Measurements from ENCODE around the gene WWOX.

The WWOX gene

DNA sequence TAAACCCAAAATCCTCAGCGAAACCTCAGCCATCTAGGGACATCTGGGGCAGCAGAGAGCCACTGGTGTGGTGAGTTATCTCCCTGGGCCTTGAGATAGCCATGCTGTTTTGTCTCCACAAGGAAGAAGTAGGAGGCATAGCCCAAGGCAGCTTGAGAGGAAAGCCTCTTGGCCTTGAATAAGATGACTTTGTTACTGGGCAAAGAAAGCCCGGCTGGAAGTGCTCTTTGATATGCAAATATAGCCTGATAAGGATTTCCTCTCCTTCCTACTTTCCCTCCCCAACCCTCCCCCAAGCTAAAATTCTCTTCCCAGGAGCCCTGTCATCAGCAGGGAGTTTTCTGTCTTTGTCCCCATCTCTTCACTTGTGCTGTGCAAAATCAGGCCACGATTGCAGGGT is 806.7 kb downstream of the WWOX start:
- DNase-seq (ENCODE audit: low spot score) = no peak

DNA sequence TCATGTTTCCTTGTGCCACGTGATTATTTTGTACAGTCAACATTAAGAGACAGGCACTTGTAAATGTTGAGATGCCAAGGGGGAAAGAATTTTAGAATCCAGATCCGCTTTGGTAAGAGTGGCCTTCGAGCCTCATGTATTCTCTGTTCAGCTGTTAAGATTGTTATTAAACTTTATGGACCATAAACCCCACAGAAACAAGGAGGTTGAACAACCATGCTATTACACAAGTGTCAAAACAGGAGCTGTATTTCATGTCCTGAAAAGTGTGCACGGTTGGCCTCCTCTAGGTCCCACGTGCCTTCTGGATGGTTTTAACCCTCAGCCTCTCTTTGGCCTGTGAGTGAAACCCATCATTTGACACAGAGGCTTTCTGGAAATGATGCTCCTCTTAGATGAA is 809.8 kb downstream of the WWOX start:
- DNase-seq (ENCODE audit: low spot score) = no peak

DNA sequence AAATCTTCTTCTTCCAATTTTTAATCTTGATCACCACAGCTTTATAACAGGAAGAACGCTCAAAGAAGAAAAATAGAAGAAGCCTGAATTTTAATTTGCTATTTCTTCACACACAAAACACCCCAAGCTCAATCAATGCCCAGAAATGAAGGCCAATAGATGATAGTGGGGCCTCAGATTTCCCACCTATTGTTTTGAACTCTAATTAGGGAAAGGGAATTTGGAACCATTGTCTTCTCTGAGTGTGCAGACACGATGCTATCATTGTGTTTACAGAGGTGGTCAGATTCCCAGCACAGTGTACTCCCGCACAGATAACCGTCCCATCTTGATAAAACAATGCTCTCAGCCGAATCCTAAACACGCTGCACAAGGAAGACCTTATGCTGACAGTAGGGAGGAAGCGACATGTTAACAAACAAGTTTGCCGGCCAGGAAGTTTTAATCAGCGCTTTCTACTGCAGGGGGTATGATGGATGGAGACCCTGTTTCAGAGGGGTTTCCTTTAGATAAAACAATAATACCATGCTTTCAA is 816.4 kb downstream of the WWOX start:
- DNase-seq (ENCODE audit: low spot score) = no peak

DNA sequence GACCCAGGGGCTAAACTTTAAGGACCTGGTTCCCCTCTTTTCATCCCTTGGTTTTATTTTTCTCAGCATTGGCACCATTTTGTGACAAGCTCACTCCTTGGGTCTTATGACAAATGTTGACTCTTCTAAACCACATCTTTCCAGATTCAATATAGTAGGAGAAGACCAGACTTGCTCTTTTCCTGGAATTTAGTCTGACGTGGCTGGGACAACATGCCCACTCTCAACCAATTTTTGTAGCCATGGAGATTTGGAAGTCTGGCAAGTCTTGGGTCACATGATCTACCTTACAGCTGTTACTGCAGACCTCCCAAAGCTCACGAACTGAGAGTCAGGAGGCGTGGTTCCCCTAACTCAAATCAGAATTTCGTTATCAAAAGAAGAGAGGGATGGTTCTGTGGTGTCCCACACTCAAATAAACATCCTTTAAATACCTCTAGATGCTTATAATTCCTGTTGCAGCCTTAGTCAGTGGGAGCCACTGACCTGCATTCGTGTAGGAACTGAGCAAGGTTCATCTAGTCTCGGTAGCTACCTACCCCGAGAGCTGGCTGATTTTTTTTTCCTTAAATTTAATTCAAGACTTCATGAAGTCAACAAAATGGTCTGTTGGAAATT is 817.6 kb downstream of the WWOX start:
- DNase-seq (ENCODE audit: low spot score) = no peak

DNA sequence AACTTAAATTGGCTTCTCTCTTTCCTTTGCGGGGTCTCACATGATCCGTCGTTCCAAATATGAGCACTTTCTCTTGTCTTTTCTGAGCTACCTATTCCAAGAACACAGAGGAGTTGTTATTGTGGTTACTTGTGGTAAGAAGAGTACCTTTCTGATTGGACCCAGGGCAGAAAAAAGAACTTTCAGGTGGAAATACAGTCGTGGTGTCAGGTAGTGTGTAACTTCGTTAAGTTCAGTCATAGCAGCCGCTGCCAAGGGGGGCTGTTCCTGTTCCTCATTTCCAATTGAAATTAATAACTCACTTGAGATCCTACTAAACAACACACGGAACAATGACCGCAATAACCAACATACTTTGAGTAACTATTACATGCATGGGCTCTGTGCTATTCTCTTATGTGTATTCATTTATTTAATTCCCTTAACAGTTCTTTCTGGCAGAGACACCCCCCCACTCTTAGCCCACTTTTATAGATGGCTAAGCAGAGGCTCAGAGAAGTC is 819.4 kb downstream of the WWOX start:
- no peak for DNase-seq (ENCODE audit: low spot score)

DNA sequence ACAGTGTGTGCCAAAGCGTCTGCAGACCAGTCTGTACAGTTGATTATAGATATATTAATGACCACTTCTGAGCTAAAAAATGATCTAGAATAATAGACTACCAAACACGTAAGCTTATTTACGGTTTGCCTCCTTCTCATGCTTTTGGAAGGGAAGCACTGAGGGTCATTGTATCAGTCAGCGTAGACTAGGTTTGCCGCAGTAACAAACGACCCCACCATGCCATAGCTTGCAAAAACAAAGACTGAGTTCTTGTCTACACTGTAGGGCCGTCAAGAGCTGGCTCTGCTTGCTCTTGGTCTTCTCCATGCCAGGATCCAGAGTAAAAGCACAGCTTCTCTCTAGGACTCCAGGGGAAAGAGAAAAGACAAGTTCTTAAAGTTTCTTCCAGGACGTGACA is 820.4 kb downstream of the WWOX start:
- no peak for DNase-seq (ENCODE audit: low spot score)

DNA sequence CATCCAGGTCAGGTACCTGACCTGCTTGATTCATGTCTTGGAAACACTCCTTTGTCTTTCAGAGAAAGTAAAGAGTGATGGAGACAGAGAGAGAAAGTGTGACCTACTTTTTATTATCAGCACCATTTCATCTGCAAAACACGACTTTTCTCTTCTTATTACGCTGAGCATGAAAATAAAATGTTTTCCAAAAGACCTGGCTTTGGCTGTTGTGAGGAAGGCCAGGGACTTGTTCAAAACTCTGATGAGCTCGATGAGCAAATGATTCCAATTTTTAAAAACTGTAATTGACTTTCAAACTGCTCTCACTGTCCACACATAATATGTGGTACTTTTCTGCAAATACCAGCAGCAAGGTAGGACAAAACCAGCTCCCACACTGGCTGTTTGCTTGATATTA is 821.2 kb downstream of the WWOX start:
- no peak for DNase-seq (ENCODE audit: low spot score)

DNA sequence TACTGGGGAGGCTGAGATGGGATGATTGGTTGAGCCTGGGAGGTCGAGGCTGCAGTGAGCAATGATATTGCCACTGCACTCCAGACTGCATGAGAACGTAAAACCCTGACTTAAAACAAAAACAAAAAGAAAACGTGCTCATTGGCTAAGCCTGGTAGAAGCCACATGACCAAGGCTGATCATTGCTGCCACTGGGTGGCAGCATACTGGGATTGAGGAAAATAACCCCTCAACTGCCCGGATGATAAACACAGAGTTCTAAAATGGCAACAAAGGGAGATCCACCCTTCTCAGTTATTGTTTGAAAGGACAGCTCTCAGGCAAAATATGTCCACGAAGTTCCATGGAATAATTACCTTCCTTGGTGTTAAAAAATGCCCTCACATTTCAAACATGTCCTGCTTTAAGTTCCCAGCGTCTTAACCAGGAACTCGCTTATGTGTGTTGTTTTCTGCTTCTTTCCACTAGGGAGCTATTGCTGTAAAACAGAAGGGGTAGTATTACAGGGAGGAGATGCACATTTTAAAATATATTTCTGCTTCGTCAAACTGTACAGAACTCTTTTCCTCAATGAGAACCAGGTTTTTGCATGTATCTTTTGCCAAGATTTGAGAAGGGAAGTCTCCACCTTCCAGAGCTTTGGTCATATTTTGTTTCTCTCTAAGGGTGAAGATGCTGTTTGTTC is 825.8 kb downstream of the WWOX start:
- no peak for DNase-seq (ENCODE audit: low spot score)

DNA sequence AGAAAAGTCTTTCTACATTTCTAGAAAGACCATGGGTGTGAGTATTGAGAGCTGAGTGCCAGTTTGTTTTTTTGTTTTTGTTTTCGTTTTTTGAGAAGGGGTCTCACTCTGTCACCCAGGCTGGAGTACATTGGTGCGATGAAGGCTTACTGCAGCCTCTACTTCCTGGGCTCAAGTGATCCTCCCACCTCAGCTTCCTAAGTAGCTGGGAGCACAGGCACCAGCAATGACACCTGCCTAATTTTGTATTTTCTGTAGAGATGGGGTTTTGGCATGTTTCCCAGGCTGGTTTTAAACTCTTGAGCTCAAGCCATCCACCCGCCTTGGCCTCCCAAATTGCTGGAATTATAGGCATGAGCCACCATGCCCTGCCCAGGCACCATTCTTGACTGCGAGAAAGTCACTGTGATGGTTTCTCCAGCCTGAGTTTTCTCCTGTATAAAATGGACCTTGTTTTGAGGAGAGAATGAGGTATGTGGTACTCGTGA is 827.3 kb downstream of the WWOX start:
- DNase-seq (ENCODE audit: low spot score) = no peak

DNA sequence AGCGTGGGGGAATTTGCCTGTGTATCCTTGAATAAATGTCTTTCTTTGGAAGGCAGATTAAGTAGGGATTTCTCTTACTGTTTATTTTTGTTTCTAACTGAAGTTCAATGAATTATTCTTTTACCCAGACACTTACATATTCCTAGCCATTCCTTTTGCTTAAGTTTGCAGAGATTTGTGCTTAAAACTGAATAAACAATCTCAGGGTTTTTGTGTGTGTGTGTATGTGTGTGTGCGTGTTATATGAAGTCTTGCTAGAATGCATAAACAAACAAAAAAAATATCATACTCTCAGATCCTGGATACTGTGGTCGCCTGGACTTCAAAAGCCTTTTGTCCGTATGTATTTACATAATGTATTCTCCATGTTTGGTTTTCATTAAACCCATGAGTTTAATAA is 828.3 kb downstream of the WWOX start:
- DNase-seq (ENCODE audit: low spot score) = no peak

DNA sequence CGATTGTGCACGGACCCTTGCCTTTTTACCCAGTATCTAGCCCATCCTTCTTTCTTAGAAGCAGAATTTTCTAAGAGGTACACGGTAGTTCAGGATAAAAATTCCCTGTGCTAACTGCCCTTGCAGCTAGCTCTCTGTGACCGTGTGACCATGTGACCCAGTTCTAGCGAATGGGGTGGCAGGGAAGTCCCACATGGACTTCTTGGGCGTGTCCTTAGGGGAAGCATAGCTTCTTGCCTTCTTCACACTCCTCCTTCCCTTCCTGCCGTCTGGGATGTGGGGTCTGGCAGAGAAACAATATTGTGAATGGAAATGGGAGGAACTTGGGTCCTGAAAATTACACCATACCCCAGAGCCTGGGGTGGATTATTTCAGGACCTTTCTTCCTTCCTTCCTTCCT is 830.4 kb downstream of the WWOX start:
- DNase-seq (ENCODE audit: low spot score) = no peak

DNA sequence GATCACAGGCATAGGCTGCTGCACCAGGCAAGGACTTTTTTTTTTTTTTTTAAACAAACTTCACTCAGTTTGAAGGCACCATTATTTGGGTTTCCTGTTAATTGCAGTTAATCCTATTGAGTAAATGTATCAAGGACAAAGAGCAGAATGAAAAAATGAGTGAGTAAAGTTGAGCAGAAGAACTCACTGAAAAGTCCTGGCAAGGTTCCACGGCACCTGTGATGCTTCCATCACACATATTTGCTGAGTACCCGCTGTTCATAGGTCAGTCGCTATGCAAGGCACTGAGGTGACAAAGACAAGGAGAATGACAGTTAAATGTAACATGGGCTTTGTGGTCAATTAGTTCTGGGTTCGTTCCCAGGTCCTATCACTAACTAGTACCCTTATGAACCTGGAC is 831.1 kb downstream of the WWOX start:
- DNase-seq (ENCODE audit: low spot score) = no peak

DNA sequence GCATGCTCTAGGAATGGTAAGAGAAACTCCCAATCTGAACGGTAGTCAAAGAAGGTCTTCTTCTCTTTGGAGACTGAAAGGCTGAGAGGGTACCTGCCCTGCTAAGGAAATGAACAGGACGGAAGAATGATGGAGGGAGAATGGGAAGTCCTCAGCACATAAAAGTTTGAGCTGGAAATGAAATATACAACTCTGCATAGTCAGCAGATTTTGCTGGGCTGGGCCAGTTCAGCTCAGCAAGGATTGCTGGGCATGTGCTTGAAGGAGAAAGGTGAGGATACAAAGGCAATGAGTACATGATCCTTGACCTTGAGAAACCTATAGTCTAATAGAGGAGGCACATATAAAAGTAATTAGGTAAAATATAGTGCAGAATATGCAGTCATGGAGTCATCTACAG is 831.8 kb downstream of the WWOX start:
- DNase-seq (ENCODE audit: low spot score) = no peak

DNA sequence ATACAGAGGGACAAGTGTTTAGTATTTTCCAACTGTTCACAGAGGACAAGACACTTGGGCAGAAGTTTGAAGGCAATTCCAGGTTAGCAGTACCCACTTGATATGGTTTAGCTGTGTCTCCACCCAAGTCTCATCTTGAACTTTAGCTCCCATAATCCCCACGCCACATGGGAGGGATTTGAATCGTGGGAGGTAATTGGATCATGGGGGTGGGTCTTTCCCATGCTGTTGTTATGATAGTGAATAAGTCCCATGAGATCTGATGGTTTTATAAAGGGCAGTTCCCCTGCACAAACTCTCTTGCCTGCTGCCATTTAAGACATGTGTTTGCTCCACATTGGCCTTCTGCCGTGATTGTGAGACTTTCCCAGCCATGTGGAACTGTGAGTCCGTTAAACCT is 832.2 kb downstream of the WWOX start:
- DNase-seq (ENCODE audit: low spot score) = no peak

DNA sequence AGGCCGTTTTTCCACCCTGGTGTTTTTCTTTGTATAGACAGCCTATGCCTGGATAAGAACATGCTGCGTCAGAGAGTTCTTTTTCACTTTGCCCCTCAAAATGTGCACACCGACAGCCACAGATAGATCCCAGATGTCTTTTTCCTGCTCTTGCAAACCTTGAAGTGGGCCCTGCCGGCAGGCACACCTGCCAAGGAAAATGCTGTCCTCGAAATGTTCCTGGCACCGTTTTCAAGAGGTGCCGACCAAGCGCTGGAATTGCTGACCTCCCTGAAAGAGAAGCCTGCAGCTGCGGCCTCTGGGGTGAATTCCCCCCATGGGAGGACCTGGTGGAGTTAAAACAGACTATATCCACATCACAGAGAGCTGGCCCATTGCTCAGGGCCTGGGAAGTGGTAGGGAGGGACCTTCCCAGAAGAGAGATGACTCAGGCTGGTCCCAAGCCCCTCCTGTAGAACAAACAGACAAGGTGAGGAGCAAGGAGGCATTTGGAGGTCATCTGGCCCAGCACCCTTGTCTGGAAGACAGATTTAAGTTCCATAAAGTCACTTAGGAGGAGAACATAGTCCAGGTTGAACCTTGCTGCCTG is 833.0 kb downstream of the WWOX start:
- no peak for DNase-seq (ENCODE audit: low spot score)

DNA sequence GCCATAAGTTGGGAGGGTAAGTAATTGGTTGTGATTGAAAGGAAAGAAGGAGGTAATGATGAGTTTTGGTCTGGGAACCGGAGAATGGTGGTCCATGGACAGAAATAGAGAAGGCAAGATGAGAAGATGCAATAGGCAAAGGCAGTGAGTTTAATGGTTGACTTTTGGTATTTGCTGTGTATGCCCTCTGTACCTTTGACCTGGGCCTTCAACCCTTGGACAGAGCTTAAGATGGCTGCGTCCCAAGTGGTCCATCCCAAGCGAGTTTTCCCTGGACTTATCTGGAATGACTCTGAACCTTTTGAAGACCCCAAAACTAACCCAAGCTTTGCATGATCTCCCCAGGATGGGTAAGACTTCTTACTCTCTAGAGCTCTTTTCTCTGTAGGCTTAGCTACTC is 836.6 kb downstream of the WWOX start:
- DNase-seq (ENCODE audit: low spot score) = no peak

DNA sequence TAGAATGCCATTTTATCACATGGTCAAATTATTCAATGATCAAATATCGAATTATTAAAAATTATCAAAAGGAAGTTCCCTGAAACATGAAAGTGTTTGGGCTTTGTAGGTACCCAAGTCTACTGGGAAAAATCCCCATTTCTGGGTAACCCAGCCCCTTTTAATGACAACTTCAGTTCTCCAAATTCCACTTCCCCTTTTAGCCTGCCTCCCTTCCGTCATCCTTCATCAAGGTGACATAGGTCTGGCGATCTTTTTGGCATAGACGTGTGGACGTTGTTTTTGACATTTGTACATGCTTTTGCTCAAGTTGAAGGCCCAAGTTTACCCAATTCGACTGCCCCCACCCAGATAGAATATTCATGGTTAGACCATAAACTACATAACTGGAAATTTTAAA is 840.1 kb downstream of the WWOX start:
- DNase-seq (ENCODE audit: low spot score) = no peak

DNA sequence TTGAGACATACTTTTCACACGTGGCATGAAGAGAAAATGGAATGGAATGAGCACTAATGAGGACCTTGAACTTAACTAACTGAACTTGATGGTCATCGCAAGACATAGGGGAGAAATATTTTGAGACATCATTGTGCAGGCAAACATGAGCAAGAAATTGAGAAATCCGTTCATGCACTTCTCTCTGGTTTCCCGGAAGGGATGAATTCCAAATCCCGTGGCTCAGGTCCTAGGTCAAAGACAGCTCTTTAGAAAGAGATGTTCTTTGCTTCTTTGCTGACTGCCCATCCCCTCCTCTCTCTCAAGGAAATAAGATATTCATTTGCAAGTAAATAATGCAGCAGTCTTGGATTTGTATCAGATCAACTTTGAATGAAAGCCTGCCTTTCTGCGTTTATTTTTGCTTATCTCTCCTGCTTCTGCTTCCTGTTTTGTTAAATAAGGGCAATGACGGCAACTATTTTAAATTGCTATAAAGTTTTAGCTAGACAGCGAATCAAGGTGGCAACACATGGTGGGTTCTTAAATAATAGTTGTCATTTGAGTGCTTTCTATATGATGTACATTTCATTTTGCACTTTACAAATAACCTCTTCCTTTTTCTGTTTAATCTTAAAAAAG is 843.3 kb downstream of the WWOX start:
- no peak for DNase-seq (ENCODE audit: low spot score)

DNA sequence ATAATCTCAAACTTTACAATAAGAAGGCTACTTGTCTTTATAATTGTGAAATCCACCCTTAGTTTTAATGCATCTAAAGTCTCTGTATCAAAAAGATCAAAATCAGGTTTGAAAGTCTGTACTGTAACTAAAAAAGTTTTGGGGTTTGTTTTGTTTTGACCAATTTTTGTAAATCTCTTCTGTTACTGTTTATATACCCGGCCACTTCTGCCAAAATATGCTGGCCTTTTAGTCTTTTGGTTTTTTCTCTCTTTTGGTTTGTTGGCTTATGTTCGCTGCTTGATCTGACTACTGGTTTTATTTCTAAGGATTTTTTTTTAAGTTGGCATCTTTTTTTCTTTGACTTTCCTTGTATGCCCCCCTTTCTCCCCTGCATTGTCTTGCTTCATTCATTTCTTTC is 845.9 kb downstream of the WWOX start:
- DNase-seq (ENCODE audit: low spot score) = no peak

DNA sequence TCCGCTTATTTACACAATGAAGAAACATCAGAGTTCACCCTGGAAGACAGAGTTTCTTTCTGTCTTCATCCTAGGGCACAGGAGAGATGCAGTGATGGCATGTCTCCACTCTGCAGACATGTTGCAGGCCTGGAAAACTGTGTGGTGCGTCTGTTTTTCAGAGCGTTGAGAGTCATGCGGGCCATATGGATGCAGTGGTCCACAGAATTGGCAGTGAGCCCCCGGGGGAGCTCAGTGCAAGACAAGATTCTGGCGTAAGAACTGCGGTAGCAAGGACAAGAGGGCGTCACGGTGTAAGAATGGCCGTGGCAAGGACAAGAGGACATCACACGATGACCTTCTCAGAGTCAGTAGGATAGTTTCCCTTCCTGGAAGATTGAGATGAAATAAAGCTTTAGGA is 847.1 kb downstream of the WWOX start:
- no peak for DNase-seq (ENCODE audit: low spot score)

DNA sequence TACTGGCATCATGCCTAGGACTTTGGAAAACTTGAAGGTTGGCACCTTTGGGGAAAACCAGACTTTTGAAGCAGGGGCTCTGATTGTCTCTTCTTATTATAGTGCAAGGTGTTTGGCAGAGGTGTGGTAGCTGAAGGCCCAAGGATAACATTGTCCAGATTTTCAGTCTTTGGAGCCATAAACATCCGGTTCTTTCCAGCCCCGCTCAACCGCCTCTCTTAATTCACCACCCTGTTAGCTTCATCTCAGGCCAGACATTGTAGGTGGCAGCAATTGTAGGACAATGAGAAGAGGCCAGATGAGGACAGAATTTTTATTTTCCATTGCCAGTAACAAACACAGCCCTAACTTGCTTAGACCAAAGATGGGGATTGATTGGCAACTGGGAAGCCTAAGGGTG is 851.3 kb downstream of the WWOX start:
- DNase-seq (ENCODE audit: low spot score) = no peak

DNA sequence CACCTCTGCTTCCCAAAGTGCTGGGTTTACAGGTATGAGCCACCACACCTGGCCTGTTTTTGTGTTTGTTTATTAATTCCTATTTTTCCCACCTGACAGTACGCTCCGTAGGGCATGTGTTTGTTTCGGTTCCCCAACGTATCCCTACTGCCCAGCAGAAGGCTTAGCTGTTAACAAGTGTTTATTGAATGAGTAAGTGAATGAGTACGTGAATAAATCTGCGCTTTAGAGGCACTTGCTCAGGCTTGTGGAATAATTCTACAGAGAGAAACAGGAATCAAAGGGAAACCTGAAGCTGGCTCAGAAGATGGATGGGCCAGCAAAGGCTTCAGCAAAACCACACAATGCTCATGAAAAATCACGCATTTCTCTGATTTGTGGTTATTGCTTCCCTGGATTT is 853.2 kb downstream of the WWOX start:
- DNase-seq (ENCODE audit: low spot score) = no peak

DNA sequence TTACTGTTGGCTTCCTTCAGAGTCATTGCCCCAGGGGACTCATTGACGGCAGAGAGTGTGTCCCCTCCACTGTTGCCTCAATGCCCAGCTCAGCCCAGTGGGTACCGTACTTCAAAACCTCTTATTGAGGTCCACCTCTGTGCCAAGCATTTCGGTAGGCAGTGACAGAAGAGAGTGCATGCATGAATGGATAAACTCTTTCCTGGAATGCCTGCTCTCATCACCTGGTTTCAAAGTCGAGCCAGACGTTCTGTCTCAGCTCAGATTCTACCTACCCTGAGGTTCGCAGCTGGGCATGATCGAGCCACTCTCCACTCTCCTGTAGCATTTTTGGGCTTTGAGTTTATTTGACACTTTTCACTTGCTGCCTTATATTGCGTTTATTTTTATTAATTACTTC is 854.1 kb downstream of the WWOX start:
- no peak for DNase-seq (ENCODE audit: low spot score)
